H9 (cell line): ENCODE data around the gene INO80. TPM values are rescaled to one million over a fixed set of nuclear protein-coding genes. Genes with fewer than 3 reads are reported as not detected.

Source experiments
- DNase-seq: peaks from one replicate; pipeline ENCODE4 v3.0.0-alpha.2; 2017
- H2AFZ ChIP-seq: one replicate; pipeline ENCODE4 v1.6.1; 2013; ENCODE audit warnings: mild to moderate bottlenecking, low read length, control low read depth, moderate library complexity
- H2AK5ac ChIP-seq: 2 replicates; pipeline ENCODE4 v1.6.1; 2013; ENCODE audit warnings: low read length, control low read depth, mixed read lengths; ENCODE audit not compliant: insufficient read length
- H2BK120ac ChIP-seq: one replicate; pipeline ENCODE4 v1.6.1; 2013; ENCODE audit warnings: low read depth, mild to moderate bottlenecking, low read length, control low read depth, inconsistent platforms; ENCODE audit not compliant: poor library complexity, severe bottlenecking
- H2BK12ac ChIP-seq: 2 replicates; pipeline ENCODE4 v1.6.1; 2013; ENCODE audit warnings: low read length, control low read depth, mixed read lengths, low read depth; ENCODE audit not compliant: insufficient read length
- H2BK15ac ChIP-seq: 2 replicates; pipeline ENCODE4 v1.6.1; 2013; ENCODE audit warnings: low read depth, low read length, control low read depth
- H2BK20ac ChIP-seq: one replicate; pipeline ENCODE4 v1.6.1; 2013; ENCODE audit warnings: low read depth, mild to moderate bottlenecking, low read length, control low read depth, inconsistent platforms; ENCODE audit not compliant: poor library complexity, severe bottlenecking
- H2BK5ac ChIP-seq: 2 replicates; pipeline ENCODE4 v1.6.1; 2013; ENCODE audit warnings: low read length, control low read depth, mixed read lengths; ENCODE audit not compliant: insufficient read length
- H3K14ac ChIP-seq: 2 replicates; pipeline ENCODE4 v1.6.1; 2013; ENCODE audit warnings: low read length, control low read depth; ENCODE audit not compliant: insufficient read depth
- H3K18ac ChIP-seq: 2 replicates; pipeline ENCODE4 v1.6.1; 2013; ENCODE audit warnings: low read depth, mild to moderate bottlenecking, mixed read lengths, low read length, control low read depth; ENCODE audit not compliant: insufficient read length
- H3K23ac ChIP-seq: 2 replicates; pipeline ENCODE4 v1.6.1; 2013; ENCODE audit warnings: low read length, control low read depth, mixed read lengths, low read depth; ENCODE audit not compliant: insufficient read length
- H3K23me2 ChIP-seq: 2 replicates; pipeline ENCODE4 v1.6.1; 2013; ENCODE audit warnings: low read depth, mild to moderate bottlenecking, mixed read lengths, low read length, control low read depth; ENCODE audit not compliant: insufficient read length, poor library complexity, severe bottlenecking
- H3K27ac ChIP-seq: 2 replicates; pipeline ENCODE4 v1.5.1; 2013; ENCODE audit warnings: low read length, control low read depth, mixed read lengths, low read depth; ENCODE audit not compliant: insufficient read length
- H3K27me3 ChIP-seq: 2 replicates; pipeline ENCODE4 v1.6.1; 2013; ENCODE audit warnings: low read length, control low read depth, inconsistent platforms; ENCODE audit not compliant: insufficient read depth
- H3K4ac ChIP-seq: 2 replicates; pipeline ENCODE4 v1.6.1; 2013; ENCODE audit warnings: low read depth, mild to moderate bottlenecking, control low read depth, inconsistent platforms, low read length, moderate library complexity
- H3K4me1 ChIP-seq: 2 replicates; pipeline ENCODE4 v1.6.1; 2013; ENCODE audit warnings: low read length, control low read depth, inconsistent platforms; ENCODE audit not compliant: insufficient read depth
- H3K4me2 ChIP-seq: 2 replicates; pipeline ENCODE4 v1.6.1; 2013; ENCODE audit warnings: low read length, control low read depth, mixed read lengths; ENCODE audit not compliant: insufficient read length, insufficient read depth
- H3K56ac ChIP-seq: 2 replicates; pipeline ENCODE4 v1.6.1; 2013; ENCODE audit warnings: low read depth, mild to moderate bottlenecking, mixed read lengths, low read length, control low read depth; ENCODE audit not compliant: insufficient read length
- H3K79me1 ChIP-seq: 2 replicates; pipeline ENCODE4 v1.6.1; 2013; ENCODE audit warnings: low read depth, mild to moderate bottlenecking, moderate library complexity, low read length, control low read depth, inconsistent platforms; ENCODE audit not compliant: insufficient read depth, poor library complexity, severe bottlenecking
- H3K79me2 ChIP-seq: 2 replicates; pipeline ENCODE4 v1.6.1; 2013; ENCODE audit warnings: low read length, control low read depth, inconsistent platforms; ENCODE audit not compliant: insufficient read depth
- H3K9ac ChIP-seq: 2 replicates; pipeline ENCODE4 v1.6.1; 2013; ENCODE audit warnings: low read length, control low read depth, mixed read lengths; ENCODE audit not compliant: insufficient read length; ENCODE audit errors: extremely low read depth
- H3K9me3 ChIP-seq: one replicate; pipeline ENCODE4 v1.6.1; 2013; ENCODE audit warnings: low read depth, low read length, inconsistent platforms; ENCODE audit not compliant: control insufficient read depth
- H3T11ph ChIP-seq: one replicate; pipeline ENCODE4 v1.6.1; 2013; ENCODE audit warnings: mild to moderate bottlenecking, low read length, control low read depth, inconsistent platforms
- H4K20me1 ChIP-seq: one replicate; pipeline ENCODE4 v1.6.1; 2013; ENCODE audit not compliant: control insufficient read depth, insufficient read length, insufficient read depth
- H4K5ac ChIP-seq: 2 replicates; pipeline ENCODE4 v1.6.1; 2013; ENCODE audit warnings: low read depth, mild to moderate bottlenecking, mixed read lengths, low read length, control low read depth; ENCODE audit not compliant: insufficient read length
- H4K8ac ChIP-seq: replicated peaks from 2 replicates; pipeline ENCODE4 v1.6.1; 2013; ENCODE audit warnings: low read length, control low read depth, mixed read lengths, low read depth; ENCODE audit not compliant: insufficient read length
- H4K91ac ChIP-seq: 2 replicates; pipeline ENCODE4 v1.6.1; 2013; ENCODE audit warnings: low read depth, mild to moderate bottlenecking, moderate library complexity, mixed read lengths, low read length, control low read depth; ENCODE audit not compliant: insufficient read length
- H3K27ac Mint-ChIP-seq, 3 experiments: 2 replicates in 2 of 3; 3 replicates in 1 of 3; pipeline ENCODE4 v1.8.0; 2020 to 2021; ENCODE audit warnings: mixed read lengths in 3 of 3, mild to moderate bottlenecking in 1 of 3, moderate library complexity in 1 of 3
- H3K27me3 Mint-ChIP-seq: 2 replicates; pipeline ENCODE4 v1.8.0; 2021; ENCODE audit warnings: low read depth, mild to moderate bottlenecking, moderate library complexity, mixed read lengths
- H3K36me3 Mint-ChIP-seq, 3 experiments: 2 replicates in 2 of 3; 3 replicates in 1 of 3; pipeline ENCODE4 v1.8.0; 2020 to 2021; ENCODE audit warnings: low read depth in 3 of 3, mixed read lengths in 3 of 3; ENCODE audit not compliant: insufficient read depth in 1 of 3
- H3K4me1 Mint-ChIP-seq, 2 experiments: 2 replicates each; pipeline ENCODE4 v1.8.0; 2020; ENCODE audit warnings: mixed read lengths in 2 of 2
- H3K4me3 Mint-ChIP-seq, 2 experiments: 2 replicates in 1 of 2; 3 replicates in 1 of 2; pipeline ENCODE4 v1.8.0; 2020 to 2021; ENCODE audit warnings: mild to moderate bottlenecking in 2 of 2, mixed read lengths in 2 of 2, moderate library complexity in 1 of 2
- H3K9me3 Mint-ChIP-seq, 2 experiments: 2 replicates in 1 of 2; 3 replicates in 1 of 2; pipeline ENCODE4 v1.8.0; 2020; ENCODE audit warnings: mild to moderate bottlenecking in 2 of 2, mixed read lengths in 2 of 2, moderate library complexity in 1 of 2
- CTCF ChIP-seq: fragments of 200-600 bp; sonication (generic); conservative IDR thresholded peaks from 3 replicates; pipeline ENCODE4 v1.8.0; 2021; ENCODE audit warnings: antibody characterized with exemption, mild to moderate bottlenecking
- WGBS: extraction: QIAGEN DNeasy Blood & Tissue Kit; methylation state at CpG from one replicate; pipeline ENCODE4 v1.1.7; 2013; ENCODE audit warnings: missing lambda C conversion rate, low lambda C conversion rate, mixed read lengths; ENCODE audit not compliant: insufficient read length; ENCODE audit errors: extremely low coverage; 5-methylcytosine and 5-hydroxymethylcytosine counted together
- total RNA-seq: library from RNA; stranded (reverse); gene quantifications from 2 replicates; pipeline ENCODE4 v1.2.1, GENCODE V29; 2021

INO80 gene
- total RNA-seq, 1 experiment from 2014 or later, result 29.2 TPM

- Histone ChIP-seq H3K79me1 (no peaks in the 10 kb centered on the region), H3K23ac (no peak overlapping the region), H3K18ac (no peak overlapping the region), H3K4me1 (no peaks in the 10 kb centered on the region), H2AFZ (no peak overlapping the region), H3K14ac (no peak overlapping the region), H3K9me3 (no peaks in the 10 kb centered on the region), H3K56ac (no peak overlapping the region), H3K23me2 (no peaks in the 10 kb centered on the region), H3K4ac (no peak overlapping the region), H4K91ac (no peak overlapping the region), H2BK12ac (no peak overlapping the region), H2BK15ac (no peak overlapping the region), H3K27ac (no peak overlapping the region), H2BK5ac (no peak overlapping the region), H3K4me2 (no peak overlapping the region), H2AK5ac (no peak overlapping the region), H3K27me3 (no peaks in the 10 kb centered on the region), H3T11ph (no peak overlapping the region), H3K9ac (no peak overlapping the region), H4K8ac (no peak overlapping the region), H3K79me2 (no peaks in the 10 kb centered on the region), H2BK20ac (no peak overlapping the region), H4K20me1 (no peaks in the 10 kb centered on the region), H2BK120ac (no peak overlapping the region), H4K5ac (no peak overlapping the region)
- no CpG with 5 or more reads among the region's 4 CpGs for WGBS
- Mint-ChIP-seq H3K4me3 (no peak overlapping the region), H3K27me3 (no peaks in the 10 kb centered on the region), H3K9me3 (no peaks in the 10 kb centered on the region), H3K36me3 (peaks cover 31 to 81% (median 56%) of the 10 kb centered on the region in 3 experiments), H3K4me1 (peaks cover 2 to 3% of the 10 kb centered on the region in 2 experiments; a peak in 2 of 4 replicates), H3K27ac (no peak overlapping the region)
- no peak for TF ChIP-seq CTCF
- DNase-seq, result no peak
Observed at GRCh38 chr15:40988156-40988555, 127.9 kb downstream of the INO80 start.
